ENCODE results near the gene RUVBL2.
A peak's percentile ranks its signal among the peaks of the same experiment; 100 is the strongest.

RUVBL2 gene

GRCh38 chr19:48993175-48994034 is at the start of gene RUVBL2, which contains the start of gene GYS1:
TSS of gene RUVBL2 (plus strand) at chr19:48993887. CDS start at chr19:48993912, 25 bp downstream.
TSS of gene GYS1 (minus strand) at chr19:48993309. CDS start at chr19:48993112, 197 bp downstream.
- DNase-seq (ENCODE audit: low read depth) = peak; percentile 99

DNA sequence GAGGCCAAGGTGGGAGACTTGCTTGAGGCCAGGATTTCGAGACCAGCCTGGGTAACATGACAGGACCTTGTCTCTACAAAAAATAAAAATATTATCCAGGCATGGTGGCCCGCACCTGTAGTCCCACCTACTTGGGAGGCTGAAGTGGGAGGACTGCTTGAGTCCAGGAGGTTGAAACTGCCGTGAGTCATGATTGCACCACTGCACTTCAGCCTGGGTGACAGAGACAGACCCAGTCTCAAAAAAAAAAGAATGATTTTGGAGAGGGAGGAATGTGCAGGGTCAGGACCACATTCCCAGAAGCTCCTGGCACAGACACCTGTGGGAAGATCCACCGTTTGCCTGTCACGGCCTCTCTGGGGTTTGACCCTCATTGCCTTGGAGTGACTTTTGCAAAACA is 48.3 kb upstream of the RUVBL2 start:
- DNase-seq (ENCODE audit: low read depth) = no peak

- DNase-seq (ENCODE audit: low read depth) = no peak
Observed at GRCh38 chr19:48945817-48946216, 47.9 kb upstream of the RUVBL2 start.

- DNase-seq (ENCODE audit: low read depth) = no peak
Observed at GRCh38 chr19:48946463-48947257, 47.0 kb upstream of the RUVBL2 start.

DNA sequence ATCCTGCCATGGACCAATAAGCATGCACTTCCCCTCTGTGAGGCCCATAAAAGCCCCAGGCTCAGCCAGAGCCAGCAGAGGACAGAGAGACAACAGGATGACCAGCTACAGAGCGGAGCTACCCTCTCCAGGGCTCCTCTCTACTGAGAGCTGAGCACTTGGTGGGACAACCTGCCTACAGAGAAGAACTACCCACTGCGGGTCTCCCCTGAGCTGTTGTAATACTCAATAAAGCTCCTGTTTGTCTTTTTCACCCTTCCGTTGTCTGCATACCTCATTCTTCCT is 46.5 kb upstream of the RUVBL2 start:
- DNase-seq (ENCODE audit: low read depth) = no peak

GRCh38 chr19:48950159-48950558 is 43.5 kb upstream of the RUVBL2 start:
- no peak for DNase-seq (ENCODE audit: low read depth)

- DNase-seq (ENCODE audit: low read depth) = no peak
Observed at GRCh38 chr19:48950830-48951519, 42.7 kb upstream of the RUVBL2 start.

GRCh38 chr19:48953141-48953540 is 40.5 kb upstream of the RUVBL2 start:
- no peak for DNase-seq (ENCODE audit: low read depth)

- no peak for DNase-seq (ENCODE audit: low read depth)
Observed at GRCh38 chr19:48953990-48954594, 39.6 kb upstream of the RUVBL2 start.

DNA sequence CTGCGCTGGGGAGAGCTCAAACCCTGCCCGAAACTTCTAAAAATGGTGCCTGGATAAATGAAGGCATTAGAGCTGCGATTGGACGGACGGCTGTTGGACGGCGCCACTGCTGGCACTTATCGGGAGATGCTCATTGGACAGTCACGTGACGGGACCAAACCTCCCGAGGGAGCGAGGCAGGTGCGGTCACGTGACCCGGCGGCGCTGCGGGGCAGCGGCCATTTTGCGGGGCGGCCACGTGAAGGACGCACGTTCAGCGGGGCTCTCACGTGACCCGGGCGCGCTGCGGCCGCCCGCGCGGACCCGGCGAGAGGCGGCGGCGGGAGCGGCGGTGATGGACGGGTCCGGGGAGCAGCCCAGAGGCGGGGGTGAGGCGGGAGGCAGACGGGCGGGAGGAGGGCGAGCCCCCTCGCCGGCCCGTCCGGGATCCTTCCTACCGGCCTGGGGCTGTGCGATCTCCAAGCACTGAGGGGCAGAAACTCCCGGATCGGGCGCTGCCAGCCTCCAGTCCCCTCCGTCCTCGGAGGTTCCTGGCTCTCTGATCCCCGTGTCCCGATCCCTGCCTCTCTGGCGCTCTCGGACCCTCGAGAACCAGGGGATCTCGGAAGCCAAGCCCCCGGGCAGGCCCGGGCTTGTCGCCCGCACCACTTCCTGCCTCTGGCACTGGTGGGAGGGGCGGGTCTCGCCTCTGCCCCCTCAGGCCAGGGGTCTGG is 38.9 kb upstream of the RUVBL2 start, which contains the start of gene BAX:
Gene BAX (plus strand): TSS at position 281 of the 713 bp plus-strand sequence. CDS start 54 bp downstream, at position 335.
- peak; percentile 76 for DNase-seq (ENCODE audit: low read depth)

- DNase-seq (ENCODE audit: low read depth) = no peak
Observed at GRCh38 chr19:48955308-48955958, 38.3 kb upstream of the RUVBL2 start.

- no peak for DNase-seq (ENCODE audit: low read depth)
Observed at GRCh38 chr19:48958006-48958405, 35.7 kb upstream of the RUVBL2 start.

DNA sequence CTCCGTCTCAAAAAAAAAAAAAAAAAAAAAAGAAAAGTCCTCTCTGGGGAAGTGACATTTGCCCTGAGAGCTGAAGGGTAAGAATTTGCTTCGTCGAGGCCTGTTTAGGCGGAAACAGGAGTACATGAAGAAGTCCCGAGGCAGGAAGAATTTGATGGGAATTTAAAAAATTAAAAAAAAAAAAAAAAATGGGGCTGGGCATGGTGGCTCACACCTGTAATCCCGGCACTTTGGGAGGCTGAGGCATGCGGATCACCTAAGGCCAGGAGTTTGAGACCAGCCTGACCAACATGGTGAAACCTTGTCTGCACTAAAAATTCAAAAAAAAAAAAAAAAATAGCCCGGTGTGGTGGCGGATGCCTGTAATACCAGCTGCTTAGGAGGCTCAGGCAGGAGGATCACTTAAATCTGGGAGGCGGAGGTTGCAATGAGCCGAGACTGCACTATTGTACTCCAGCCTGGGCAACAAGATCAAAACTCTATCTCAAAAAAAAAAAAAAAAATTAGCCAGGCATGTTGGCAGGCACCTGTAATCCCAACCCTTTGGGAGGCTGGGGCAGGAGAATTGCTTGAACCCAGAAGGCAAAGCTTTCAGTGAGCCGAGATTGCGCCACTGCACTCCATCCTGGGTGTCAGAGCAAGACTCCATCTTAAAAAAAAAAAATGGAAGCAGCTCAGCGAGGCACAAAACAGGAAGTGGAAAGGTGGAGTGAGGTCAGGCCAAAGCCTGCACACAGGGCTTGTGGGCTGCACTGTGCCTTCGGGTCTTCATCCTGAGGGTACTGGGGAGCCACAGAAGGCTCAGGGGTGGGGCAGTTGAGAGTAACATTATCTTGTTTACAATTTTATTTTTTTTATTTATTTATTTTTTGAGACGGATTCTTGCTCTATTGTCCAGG is 34.1 kb upstream of the RUVBL2 start:
- no peak for DNase-seq (ENCODE audit: low read depth)

GRCh38 chr19:48961051-48961649 is 32.5 kb upstream of the RUVBL2 start:
- DNase-seq (ENCODE audit: low read depth) = no peak

DNA sequence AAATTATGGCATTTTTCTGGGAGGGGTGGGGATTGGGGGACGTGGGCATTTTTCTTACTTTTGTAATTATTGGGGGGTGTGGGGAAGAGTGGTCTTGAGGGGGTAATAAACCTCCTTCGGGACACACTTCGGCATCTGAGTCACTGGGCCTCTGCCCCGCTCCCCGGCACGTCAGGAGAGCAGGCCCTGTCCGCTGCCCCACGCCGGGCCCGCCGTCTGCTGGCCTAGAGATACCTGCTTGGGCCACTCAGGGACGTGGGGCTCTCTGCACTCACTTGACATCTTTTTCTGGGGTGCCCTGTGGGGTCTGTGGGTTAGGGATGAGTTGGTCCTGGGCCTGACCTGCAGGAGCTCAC is 32.0 kb upstream of the RUVBL2 start:
- DNase-seq (ENCODE audit: low read depth) = no peak

- no peak for DNase-seq (ENCODE audit: low read depth)
Observed at GRCh38 chr19:48962029-48962848, 31.4 kb upstream of the RUVBL2 start.

DNA sequence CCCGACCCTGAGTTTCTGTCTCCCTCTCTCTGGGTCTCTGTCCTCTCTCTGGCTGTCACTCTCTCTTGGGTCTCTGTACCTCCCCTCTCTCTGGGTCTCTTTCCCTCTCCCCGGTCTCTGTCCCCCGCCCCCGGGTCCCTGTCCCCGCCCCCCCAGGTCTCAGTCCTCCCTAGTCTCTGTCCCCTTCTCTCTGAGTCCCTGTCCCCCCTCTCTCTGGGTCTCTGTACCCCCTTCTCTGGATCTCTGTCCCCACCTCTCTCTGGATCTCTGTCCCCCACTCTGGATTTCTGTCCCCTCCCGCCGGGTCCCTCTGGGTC is 30.9 kb upstream of the RUVBL2 start:
- DNase-seq (ENCODE audit: low read depth) = no peak

DNA sequence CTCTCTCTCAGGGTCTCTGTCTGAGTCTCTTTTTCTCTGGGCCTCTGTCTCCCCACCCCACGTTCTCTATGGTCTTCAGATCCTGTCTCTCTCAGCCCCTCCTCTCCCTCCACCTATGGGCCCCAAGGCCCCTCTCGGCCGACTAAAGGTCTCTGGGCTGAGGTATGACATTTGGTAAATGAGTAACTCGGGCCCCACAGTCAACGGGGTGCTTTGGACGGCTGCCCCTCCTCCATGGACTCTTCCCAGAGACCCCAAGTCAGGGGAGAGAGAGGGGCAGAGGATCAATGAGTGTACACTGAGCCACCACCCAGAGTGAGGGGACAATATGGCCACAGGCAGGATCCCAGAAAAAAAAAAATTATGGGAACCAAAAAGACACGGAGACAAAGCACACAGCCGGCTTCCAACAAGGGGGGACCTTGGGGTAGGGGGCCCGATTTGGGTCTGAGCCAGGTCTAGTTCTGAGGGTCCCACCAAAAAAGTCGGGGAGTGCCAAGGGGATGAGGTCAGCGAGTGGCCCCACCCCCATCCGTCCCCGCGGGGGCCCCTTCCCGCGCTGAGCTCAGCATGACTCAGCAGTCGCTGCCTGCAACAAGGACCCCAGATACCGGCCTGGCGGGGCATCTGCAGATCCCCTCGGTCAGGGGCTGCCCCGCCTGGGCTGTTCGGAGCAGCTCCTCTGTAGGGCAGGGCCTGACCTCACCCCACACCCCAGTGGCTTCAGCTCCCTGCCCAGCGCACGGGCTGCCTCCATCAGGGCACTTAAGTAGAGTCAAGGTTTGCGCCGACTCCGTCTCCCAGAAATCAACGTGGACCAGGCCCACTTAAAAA is 30.1 kb upstream of the RUVBL2 start:
- DNase-seq (ENCODE audit: low read depth) = peak; percentile 37

Data from activated T-cell treated with anti-CD3 and anti-CD28 coated beads for 1 hour (primary cell).